ENCODE measurements around the gene PODXL2. TPM values are rescaled to one million over a fixed set of nuclear protein-coding genes. Genes with fewer than 3 reads are reported as not detected.

Gene PODXL2
- total RNA-seq, 1 experiment from 2014 or later: 15.3 TPM

DNA sequence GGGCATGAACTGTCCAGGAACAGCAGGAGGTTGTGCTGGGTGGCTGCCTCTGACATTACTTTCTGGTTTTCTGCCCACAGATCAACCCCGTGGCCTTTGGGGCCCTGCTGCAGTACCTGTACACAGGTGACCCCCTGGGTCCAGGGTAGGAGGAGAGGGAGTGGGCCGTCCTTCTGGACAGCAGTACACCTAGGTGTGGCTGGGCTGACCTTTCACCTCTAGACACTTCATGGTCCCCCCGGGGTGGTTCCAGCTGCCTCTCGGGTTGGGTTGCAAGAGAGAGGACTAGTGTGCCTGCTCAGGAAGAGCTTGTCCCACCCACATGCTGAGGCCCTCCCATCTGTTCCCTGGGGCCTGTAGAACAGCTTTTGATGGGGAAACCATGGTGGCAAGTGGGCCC is 47.5 kb downstream of the PODXL2 start:
- H3K36me3 ChIP-seq (ENCODE audit: control insufficient read depth, insufficient read depth, low read length): no peaks in the 10 kb centered on the region
- intact Hi-C loops (cut with micrococcal nuclease; ENCODE audit: unreplicated experiment) (no loop called here), in situ Hi-C loops (cut with HindIII; ENCODE audit: low pct_unique_long_range_greater_than_20kb, low sequenced_read_pairs) (no loop called here)
- no peaks in the 10 kb centered on the region for H3K9me3 ChIP-seq (ENCODE audit: control insufficient read depth, insufficient read depth, low read depth, low read length)
- TF ChIP-seq TCF7L2 (IDR thresholded peaks at IDR 0.05; ENCODE audit: low read depth, low read length) (no peak), POLR2AphosphoS5 (IDR thresholded peaks at IDR 0.05; ENCODE audit: low read depth, low read length) (no peak), CTCF (IDR thresholded peaks at IDR 0.05) (no peak), SIN3A (IDR thresholded peaks at IDR 0.05; ENCODE audit: borderline replicate concordance, insufficient read depth, low read depth, low read length) (no peak)
- TF ChIP-seq, protein P1, sequence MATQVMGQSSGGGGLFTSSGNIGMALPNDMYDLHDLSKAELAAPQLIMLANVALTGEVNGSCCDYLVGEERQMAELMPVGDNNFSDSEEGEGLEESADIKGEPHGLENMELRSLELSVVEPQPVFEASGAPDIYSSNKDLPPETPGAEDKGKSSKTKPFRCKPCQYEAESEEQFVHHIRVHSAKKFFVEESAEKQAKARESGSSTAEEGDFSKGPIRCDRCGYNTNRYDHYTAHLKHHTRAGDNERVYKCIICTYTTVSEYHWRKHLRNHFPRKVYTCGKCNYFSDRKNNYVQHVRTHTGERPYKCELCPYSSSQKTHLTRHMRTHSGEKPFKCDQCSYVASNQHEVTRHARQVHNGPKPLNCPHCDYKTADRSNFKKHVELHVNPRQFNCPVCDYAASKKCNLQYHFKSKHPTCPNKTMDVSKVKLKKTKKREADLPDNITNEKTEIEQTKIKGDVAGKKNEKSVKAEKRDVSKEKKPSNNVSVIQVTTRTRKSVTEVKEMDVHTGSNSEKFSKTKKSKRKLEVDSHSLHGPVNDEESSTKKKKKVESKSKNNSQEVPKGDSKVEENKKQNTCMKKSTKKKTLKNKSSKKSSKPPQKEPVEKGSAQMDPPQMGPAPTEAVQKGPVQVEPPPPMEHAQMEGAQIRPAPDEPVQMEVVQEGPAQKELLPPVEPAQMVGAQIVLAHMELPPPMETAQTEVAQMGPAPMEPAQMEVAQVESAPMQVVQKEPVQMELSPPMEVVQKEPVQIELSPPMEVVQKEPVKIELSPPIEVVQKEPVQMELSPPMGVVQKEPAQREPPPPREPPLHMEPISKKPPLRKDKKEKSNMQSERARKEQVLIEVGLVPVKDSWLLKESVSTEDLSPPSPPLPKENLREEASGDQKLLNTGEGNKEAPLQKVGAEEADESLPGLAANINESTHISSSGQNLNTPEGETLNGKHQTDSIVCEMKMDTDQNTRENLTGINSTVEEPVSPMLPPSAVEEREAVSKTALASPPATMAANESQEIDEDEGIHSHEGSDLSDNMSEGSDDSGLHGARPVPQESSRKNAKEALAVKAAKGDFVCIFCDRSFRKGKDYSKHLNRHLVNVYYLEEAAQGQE (IDR thresholded peaks at IDR 0.05; ENCODE audit: insufficient read depth in 1 of 2, low read depth in 2 of 2, low read length in 1 of 2): no peak
- no peak overlapping the region for H3K27ac ChIP-seq (ENCODE audit: low read length)
- no TSS peak for BruUV-seq (replicated peaks)
- peaks cover 4% of the 10 kb centered on the region for H3K4me1 ChIP-seq (ENCODE audit: control insufficient read depth, insufficient read depth, low read length)
- no peak for DNase-seq (ENCODE audit: low read depth, low spot score)
- H3K27me3 ChIP-seq (ENCODE audit: control insufficient read depth, insufficient read depth, low read length): no peaks in the 10 kb centered on the region
- no peak for ATAC-seq
- ChIA-PET POLR2A (no interaction called here), CTCF (interaction anchor here (0.6 kb wide), 1 partner anchor 150 kb away, joined by 3 read pairs; no protein-coding TSS in a partner anchor)
- no peak overlapping the region for H3K4me3 ChIP-seq (ENCODE audit: low read depth in 2 of 2, low read length in 2 of 2)

- Histone ChIP-seq H3K9me3 (ENCODE audit: control insufficient read depth, insufficient read depth, low read depth, low read length) (no peaks in the 10 kb centered on the region), H3K27ac (ENCODE audit: low read length) (no peak overlapping the region), H3K4me1 (ENCODE audit: control insufficient read depth, insufficient read depth, low read length) (peaks cover 1% of the 10 kb centered on the region), H3K4me3 (ENCODE audit: low read depth in 2 of 2, low read length in 2 of 2) (no peak overlapping the region), H3K27me3 (ENCODE audit: control insufficient read depth, insufficient read depth, low read length) (no peaks in the 10 kb centered on the region), H3K36me3 (ENCODE audit: control insufficient read depth, insufficient read depth, low read length) (no peaks in the 10 kb centered on the region)
- in situ Hi-C loops (cut with HindIII; ENCODE audit: low pct_unique_long_range_greater_than_20kb, low sequenced_read_pairs): no loop called here
- ChIA-PET CTCF (interaction anchor here (0.6 kb wide), 1 partner anchor 149 kb away, joined by 3 read pairs; no protein-coding TSS in a partner anchor), POLR2A (no interaction called here)
- DNase-seq (ENCODE audit: low read depth, low spot score) (no peak), ATAC-seq (no peak)
- TF ChIP-seq, protein P1 (IDR thresholded peaks at IDR 0.05; ENCODE audit: insufficient read depth in 1 of 2, low read depth in 2 of 2, low read length in 1 of 2): no peak
- TF ChIP-seq CTCF (IDR thresholded peaks at IDR 0.05): no peak
- intact Hi-C loops (cut with micrococcal nuclease; ENCODE audit: unreplicated experiment): no loop called here
- no TSS peak for BruUV-seq (replicated peaks)
These were observed 48.0 kb downstream of the PODXL2 start for GRCh38 chr3:127676921-127677351.

All from Panc1 (cell line).